HG03442 (cell line): ENCODE results near the gene AQP12B.
"Not testable (repeated sequence)": the region's sequence is repeated elsewhere in the genome, so short reads cannot be mapped to it uniquely, and the experiment has no call there.

Experiments used
- ATAC-seq: cut with Tn5 transposase; IDR thresholded peaks from one replicate; pipeline ENCODE4 v1.9.1; 2021; ENCODE audit warnings: mild to moderate bottlenecking, moderate library complexity; ENCODE audit not compliant: unreplicated experiment

The AQP12B gene

DNA sequence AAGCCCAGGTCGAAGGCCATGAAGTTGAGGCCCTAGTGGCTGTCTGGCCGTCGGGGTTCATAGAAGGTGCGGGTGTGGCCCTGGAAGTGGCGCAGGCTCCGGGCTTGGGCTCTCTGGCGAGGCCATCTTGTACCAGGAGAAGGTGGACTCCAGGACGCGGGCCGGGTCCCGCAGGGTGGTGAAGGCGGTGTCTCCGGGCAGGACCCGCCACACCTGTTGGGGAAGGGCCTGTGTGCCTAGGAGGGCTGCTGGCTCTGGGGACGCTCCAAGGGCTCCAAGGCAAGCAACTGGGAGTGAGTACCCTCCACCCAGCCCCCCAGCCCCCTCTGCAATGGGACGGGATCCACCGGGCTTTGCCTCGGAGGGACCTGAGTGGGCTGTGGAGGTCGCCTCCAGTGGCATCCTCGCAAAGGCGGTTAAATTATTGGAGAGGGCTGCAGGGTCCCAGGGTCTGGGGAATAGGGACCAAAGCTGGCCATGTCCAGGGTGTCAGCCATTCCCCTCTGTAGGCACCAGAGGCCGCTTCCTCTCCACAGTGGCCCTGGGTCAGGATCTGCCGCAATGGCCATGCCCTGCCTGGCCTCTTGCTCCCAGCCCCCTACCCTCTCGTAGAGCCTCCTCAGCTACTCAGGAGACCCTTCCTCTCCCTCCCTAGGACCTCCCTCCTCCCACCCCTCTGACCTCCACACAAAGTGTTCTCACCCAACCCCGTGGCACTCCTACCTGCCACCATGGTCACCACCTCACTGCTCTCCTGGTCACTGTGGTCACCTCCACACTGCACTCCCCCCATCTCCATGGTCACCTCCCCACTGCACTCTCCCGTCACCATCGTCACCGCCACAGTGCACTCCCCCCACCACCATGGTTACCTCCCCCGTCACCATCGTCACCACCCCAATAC is 19.3 kb upstream of the AQP12B start:
- ATAC-seq: no peak

DNA sequence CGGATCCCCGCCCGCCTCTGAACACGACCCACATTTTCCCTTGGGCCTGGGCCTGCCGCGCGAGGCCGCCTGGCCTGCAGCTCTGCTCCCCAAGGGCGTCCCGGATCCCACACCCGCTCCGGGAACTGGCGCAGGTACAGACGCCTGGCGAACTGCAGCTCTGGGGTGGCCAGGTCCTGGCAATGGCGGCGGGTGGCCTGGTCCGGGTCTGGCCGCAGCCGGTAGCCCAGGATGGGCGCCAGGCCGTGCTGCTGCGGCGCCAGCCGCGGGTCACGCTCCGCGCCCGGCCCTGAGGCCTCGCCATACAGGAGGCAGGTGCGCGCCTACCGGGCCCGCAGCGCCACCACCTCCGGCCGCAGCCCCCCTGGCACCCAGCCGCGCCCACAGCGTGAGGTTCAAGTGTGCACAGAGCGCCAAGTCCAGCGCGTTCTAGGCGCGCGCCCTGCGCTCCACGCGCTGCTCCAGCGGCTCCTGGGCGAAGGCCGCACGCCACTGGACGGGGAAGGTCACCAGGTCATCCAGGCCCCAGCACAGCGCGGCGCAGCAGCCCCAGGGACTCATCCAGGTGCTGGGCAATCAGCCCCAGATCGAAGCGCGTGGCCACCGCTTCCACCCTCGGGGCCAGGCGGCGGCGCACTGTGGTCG is 18.5 kb upstream of the AQP12B start:
- ATAC-seq: no peak

DNA sequence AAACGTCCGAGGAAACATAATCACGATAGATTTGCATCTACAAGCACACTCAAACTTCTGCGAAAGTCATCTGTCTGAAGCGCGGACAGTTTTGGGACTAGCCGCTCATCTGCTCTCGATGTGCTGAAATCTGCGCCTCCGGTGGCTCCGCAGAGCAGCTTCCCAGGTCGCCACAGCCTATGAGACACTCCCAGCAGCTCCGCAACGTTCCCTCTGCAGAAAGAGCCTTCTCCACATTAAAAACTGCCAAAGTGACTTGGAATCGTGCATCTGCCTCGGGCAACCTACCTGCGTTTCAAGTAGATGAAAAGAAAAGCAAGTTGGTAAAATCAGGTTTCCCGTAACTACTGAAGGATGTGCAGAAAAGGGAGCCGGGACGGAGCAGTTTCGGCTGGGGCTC is 17.9 kb upstream of the AQP12B start:
- not testable (repeated sequence) for ATAC-seq

DNA sequence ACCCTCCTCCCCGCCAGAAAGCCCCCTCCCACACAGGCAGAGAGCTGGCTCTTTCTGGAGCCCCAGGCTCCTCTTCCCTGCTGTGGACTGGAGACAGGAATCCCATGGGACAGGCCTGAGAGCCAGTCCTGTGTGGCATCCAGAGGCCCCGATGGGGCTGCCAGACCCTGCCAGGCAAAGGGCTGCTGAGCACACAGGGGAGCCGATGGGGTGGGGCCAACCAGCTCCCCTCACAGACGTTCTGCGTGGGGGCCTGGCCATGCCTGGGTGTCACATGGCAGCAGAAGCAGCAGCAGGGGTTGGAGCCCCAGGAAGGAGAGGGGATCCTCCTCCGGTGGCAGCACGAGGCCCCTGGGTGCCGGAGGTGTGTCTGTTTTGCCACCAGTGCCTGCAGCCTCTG is 17.1 kb upstream of the AQP12B start:
- not testable (repeated sequence) for ATAC-seq

DNA sequence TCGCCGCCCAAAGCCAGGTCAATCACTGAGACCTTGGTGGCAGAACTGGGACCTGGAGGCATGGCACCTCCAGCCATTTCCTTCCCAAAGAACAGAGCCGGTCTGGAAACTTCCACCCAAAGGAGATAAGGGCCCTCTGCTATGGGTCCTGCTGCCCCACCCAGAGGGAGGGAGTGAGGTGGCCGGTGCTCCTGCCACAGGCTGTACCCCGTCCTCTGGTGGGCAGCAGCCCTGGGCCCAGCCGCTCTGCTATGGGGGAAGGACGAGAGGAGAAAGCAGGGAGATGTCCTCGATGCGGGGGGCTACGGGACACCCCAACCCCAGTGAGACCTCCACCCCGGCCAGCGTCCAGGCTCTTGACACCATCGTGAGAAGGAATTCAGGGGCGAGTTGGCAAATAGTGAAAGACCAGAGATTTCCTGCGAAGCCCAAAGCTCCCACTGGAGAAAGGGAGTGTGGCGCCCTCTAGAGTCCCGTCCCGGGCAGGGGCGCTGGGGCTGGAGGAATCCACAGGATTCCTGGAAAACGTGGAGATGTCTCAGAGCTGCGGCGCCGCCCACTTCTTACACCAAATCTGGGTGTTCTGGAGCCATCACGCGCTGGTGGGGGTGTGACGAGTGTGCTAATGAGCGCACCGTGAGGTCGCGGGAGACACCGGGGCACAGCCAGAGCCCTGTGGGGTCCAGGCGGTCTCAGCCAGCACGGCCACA is 16.3 kb upstream of the AQP12B start:
- ATAC-seq: not testable (repeated sequence)

DNA sequence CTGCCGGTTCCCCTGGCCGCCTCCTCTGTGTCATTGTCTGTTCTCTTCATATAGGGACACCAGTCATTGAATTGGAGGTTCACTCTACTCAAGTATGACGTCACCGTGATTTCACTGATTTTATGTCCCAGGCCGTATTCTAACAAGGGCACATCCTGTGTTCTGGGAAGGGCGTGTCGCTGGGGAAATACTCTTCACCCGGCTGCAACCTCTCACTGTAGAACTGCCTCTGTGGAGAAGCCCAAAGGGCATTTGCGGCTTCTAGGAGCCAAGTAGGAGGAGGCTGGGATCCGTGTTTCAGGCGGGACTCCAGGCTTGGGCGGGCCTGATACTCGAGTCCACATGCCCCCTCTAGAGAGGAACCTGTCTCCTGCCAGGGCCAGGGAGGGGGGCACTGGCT is 13.8 kb upstream of the AQP12B start:
- not testable (repeated sequence) for ATAC-seq

DNA sequence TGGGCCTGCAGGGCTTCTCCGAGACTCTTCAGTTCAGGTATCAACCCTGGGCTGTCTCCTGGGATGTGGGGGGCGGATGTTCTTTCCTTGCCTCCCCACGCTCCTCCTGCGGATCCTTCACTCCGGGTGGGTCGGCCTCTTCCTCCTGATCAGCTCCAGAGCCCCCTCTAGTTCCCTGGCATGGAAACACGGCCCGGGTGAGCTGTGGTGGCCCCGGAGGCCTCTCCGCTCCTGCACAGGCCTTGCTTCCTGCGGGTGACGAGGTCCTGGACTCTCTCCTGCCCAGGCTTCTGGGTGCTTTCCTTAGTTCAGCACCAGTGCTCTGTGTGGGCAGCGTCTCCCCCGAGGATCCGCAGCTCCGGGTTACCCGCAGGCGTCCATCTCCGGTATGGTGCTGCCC is 12.9 kb upstream of the AQP12B start:
- ATAC-seq: not testable (repeated sequence)

DNA sequence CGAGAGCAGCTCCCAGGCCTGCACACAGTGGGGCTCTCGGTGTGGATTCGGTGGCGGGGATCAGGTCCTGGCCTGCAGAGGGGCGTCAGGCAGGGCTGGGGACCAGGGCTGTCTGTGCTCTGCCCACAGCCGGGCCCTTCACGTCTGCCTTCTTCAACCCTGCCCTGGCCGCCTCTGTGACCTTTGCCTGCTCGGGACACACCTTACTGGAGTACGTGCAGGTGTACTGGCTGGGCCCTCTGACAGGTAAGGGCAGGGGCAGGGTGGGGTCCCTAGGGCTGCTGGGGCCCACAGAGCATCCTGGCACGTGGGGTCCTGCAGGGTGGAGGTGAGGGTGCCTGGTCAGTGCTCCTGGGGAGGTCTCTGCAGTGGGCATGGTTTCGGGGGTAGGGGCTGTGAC is 11.6 kb upstream of the AQP12B start:
- not testable (repeated sequence) for ATAC-seq

DNA sequence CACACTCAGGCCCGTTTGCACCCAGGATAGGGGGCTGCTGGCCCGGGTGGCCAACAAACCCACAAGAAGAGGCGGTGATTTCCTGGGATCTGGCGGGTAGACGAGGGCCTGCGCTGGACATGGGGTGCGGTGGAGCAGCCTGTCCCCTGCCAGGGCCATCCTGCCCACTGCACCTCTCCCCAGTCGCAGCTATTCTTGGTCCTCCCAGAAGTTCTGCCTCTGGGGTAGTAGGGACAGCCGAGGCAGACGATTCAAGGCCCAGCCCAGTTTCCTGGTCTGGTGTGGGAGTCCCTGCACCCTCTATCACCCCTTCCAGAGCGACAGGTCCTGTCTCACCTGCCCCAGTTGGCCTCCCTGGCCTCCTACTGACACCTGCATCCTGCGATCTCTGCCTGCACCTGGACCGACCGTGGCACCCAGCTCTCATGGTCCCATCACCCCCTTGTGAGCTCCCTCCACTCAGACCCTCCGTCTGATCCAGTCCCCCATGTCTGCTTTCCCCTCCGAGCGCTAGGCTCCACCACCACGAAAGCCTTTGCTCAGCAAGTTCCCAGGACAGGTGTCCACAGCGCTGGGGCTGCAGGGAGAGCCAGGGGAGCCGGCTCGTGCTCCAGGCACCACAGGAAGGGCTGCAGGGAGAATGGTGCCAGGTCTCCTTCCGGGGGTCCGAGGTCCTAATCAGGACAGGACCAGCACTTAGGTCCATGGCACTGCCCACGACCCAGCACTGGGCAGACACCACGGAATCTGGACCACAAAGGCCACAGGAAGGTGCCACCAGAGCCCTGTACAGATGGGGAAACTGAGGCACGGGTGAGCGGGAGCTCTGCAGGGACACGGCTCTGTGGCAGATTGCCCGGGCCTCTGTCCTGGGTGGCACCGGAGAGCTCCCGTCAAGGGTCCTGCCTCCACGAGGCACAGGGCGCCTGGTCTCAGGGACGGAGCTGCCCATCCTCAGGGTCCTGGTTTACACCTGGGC is 10.2 kb upstream of the AQP12B start:
- not testable (repeated sequence) for ATAC-seq

DNA sequence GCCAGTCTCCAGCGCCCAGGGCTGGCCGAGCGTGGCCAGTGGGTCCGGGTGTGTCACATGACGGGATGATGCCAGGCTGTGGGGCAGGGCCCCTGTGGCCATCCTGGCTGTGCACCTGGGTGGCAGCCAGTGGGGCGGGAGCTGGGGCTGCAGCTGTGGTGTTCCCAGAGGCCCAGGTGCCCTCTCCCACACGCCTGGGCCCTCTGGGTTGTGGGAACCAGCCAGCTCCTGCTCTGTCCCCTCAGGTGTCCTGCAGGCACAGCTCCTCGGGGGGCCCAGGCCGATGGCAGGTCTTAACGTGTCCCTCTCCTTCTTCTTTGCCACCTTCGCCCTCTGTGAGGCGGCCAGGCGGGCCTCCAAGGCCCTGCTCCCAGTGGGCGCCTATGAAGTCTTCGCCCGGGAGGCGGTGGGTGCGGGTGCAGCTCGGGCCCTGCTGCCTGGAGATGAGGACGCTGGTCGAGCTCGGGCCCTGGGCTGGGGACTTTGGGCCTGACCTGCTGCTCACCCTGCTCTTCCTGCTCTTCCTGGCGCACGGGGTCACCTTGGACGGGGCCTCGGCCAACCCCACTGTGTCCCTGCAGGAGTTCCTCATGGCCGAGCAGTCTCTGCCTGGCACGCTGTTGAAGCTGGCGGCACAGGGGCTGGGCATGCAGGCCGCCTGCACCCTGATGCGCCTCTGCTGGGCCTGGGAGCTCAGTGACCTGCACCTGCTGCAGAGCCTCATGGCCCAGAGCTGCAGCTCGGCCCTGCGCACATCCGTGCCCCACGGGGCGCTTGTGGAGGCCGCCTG is 9.1 kb upstream of the AQP12B start, which contains the start of gene AQP12A:
AQP12A (plus strand) TSS at position 236 of the 790 bp plus-strand sequence; CDS start at position 284, 48 bp downstream.
- ATAC-seq: not testable (repeated sequence)

DNA sequence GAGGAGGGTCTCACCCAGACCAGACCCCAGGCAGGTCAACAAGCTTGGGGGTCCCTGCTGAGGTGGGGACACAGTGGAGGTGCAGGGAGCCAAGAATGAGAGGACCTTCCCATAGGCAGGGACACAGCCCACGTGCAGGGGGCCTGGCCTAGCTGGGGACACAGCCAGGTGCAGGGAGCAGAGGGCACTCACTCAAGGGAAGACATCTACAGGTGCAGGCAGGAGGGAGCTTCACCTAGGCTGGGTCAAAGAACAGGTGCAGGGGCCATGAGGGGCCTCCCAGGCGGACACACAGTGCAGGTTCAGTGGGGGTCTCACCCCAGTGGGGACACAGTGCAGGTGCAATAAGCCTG is 8.4 kb upstream of the AQP12B start:
- not testable (repeated sequence) for ATAC-seq

DNA sequence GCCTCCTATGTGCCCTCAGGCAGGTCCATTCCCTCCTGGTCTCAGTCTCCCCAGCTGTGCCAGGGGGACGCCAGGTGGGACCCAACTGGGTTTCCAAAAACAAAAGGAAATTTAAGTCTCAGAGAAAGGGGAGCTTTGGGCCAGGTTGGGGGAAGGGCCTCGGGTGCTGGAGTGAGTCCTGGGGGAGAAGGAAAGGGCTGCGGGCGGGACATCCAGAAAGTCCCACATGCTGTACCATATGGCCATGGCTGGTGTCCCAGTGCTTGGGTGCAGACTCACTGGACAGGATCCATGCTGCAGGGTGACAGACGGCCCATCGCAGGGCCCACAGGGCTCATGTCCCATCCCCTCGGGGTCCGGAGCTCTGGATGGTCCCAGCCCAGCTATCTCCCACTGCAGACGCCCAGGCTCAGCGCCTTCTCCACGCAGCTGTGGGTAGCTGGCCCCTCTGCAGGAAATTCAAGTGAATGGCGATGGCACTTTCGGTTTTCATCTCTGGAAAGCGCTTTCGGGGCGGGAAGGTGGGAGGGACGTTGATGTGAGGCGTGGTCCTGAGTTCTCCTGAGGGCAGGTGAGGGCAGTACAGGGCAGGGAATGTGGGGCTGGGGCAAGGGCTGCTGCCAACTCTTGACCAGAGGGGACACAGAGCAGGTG is 7.9 kb upstream of the AQP12B start:
- not testable (repeated sequence) for ATAC-seq

DNA sequence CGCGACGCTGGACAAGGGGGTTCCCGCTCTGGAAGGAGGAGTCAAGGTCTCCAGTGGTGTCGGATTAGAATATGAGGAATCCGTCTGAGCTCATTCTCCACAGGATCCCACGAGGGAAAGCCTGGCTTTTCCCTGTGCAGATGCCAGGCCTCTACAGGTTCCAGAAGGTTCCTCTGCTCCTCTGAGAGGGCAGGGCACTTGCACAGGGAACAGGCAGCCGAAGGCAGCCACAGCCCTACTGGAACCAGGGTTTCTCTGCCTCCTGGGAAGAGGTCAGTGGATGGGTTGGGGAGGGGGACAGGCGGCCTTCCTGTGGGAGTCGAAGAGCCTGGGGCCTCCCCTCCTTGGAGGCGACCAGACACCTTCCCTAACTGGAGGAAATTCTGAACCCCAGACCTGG is 7.3 kb upstream of the AQP12B start:
- ATAC-seq: no peak

DNA sequence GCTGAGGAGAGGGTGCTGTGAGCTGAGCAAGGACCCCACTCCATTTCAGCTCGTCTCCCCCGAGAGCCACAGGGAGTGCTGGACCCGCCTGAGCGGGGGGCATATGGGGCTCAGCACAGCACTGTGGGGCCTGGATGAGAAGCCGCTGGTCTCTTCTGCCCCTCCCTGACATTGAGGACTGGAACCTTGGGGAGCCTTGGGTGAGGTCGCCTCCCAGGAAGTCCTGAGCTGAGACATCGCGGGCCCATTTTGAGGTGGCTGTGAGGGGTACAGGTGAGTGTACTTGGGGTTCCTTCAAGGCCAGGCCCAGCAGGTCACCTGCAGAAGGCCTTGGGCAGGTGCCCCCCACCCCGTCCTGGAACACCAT is 5.9 kb upstream of the AQP12B start:
- ATAC-seq: no peak

DNA sequence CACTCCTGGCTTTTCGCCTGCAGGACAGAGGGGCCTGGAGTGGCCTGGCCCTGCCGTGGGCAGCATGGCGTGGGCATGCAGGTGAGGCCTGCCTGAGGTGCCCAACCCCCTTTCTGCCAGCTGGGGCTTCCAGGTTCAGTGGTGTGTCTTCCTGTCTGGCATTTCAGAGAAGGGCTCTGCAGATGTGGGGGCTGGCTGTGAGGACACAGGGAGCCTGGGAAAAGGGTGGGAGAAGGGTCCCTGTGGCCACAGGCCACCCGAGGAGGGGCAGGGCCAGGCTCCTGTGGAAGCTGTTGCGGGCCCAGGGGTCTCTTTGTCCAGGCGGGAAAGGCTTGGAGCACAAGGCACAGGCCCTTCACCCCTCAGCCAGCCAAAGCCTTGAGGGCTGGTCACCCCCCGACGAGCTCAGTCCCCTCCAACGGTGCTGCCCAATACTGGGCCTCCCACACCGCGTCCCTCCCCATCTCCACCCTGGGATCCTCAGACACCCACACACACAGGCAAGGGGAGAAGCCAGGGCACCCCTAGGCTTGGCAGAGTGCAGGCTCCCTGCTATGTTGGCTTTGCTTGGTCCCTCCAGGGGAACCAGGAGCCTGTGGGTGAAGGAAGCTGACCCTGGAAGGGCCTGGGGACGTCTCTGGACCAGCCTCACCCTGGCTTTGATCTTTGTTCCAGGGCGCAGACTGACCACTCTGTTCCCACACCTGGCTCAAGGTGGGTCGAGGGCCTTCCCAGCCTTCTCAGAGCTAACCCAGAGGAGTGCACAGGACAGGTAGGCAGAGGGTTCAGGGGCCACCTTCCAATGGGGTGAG is 5.3 kb upstream of the AQP12B start:
- no peak for ATAC-seq

DNA sequence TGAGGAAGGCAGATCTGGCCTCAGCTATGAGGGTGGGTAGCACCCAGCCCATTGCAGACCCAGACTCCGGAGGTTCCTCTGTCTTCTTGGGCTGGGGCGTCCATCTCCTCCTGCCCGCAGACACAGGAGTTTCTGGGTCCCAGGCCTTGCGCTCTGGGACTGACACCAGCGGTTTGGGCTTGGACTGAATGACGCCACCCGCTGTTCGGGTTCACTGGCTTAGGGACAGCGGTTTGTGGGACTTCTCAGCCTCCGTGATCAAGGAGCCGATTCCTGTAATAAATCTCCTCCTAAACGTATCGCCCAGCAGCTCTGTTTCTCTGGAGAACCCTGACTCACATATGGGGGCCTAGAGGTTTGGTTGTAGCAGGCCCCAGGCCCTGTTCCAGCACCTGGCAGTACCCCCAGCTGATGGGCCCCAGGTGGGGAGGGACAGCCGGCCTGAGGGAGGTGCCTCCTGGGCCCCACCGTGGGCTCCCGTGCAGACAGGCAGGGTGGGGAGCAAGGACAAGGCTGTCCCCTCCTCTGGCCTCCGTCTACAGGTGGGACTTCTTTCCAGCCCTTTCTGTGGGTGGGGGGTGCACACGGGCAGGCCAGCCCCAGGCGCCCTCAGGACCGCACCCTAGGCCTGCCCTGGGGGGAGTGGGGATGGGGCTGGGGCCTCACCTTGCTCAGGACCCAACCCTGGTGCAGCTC is 4.5 kb upstream of the AQP12B start:
- no peak for ATAC-seq

DNA sequence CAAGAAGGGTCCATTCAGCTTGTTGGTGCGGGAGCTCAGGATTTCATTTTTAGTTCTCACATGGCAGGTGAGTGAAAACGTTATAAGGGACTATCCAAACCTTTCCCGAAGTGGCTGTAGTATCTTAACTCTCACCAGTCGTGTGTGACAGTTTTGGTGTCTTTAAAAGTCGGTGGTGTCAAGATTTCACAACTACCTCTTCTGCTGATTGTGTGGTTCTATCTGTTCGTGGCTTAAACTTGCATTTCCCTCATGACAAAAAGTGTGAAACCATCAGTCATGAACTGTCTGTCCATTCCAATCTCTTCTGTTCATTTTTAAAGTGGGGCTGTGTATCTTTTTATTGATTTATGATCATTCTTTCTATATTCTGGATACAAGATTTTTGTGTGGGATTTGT is 3.8 kb upstream of the AQP12B start:
- ATAC-seq: no peak
